ENCODE measurements around the gene RPRD1A. TPM values are rescaled to one million over a fixed set of nuclear protein-coding genes. Genes with fewer than 3 reads are reported as not detected.

Gene RPRD1A
- total and polyA plus RNA-seq, 2 experiments from 2014 or later = 23.3 to 68.0 TPM

- Histone ChIP-seq H3K36me3 (replicated peaks; ENCODE audit: insufficient read depth, low read depth) (no peaks in the 10 kb centered on the region), H3K4me1 (ENCODE audit: insufficient read depth) (no peaks in the 10 kb centered on the region), H3K4me2 (no peak overlapping the region), H3K27ac (no peak overlapping the region), H3K27me3 (no peaks in the 10 kb centered on the region), H3K9me3 (ENCODE audit: low read depth) (no peaks in the 10 kb centered on the region), H3K4me3 (no peak overlapping the region), H4K20me1 (ENCODE audit: insufficient read depth, poor library complexity, severe bottlenecking) (no peaks in the 10 kb centered on the region), H3K9me2 (replicated peaks; ENCODE audit: insufficient read depth) (no peaks in the 10 kb centered on the region), H2AFZ (no peak overlapping the region), H3K79me2 (no peaks in the 10 kb centered on the region)
- TF ChIP-seq CTCF (IDR thresholded peaks at IDR 0.05; ENCODE audit: poor library complexity) (no peak), EZH2 (IDR thresholded peaks at IDR 0.05; ENCODE audit: borderline replicate concordance) (no peak), EZH2phosphoT487 (IDR thresholded peaks at IDR 0.05; ENCODE audit: low read depth, severe bottlenecking, unreplicated experiment) (no peak)
- WGBS (ENCODE audit: low lambda C conversion rate, missing lambda C conversion rate) = 97% methylated on average over 6 of the region's 6 CpGs
- DNase-seq (ENCODE audit: low spot score) = no peak
Observed at GRCh38 chr18:35942661-35943060, 124.7 kb downstream of the RPRD1A start.

- TF ChIP-seq EZH2 (IDR thresholded peaks at IDR 0.05; ENCODE audit: borderline replicate concordance) (no peak), CTCF (IDR thresholded peaks at IDR 0.05; ENCODE audit: poor library complexity) (no peak), EZH2phosphoT487 (IDR thresholded peaks at IDR 0.05; ENCODE audit: low read depth, severe bottlenecking, unreplicated experiment) (no peak)
- Histone ChIP-seq H3K9me3 (ENCODE audit: low read depth) (no peaks in the 10 kb centered on the region), H3K4me2 (no peak overlapping the region), H3K27me3 (no peaks in the 10 kb centered on the region), H3K4me1 (ENCODE audit: insufficient read depth) (no peaks in the 10 kb centered on the region), H3K9me2 (replicated peaks; ENCODE audit: insufficient read depth) (no peaks in the 10 kb centered on the region), H4K20me1 (ENCODE audit: insufficient read depth, poor library complexity, severe bottlenecking) (no peaks in the 10 kb centered on the region), H3K27ac (no peak overlapping the region), H3K36me3 (replicated peaks; ENCODE audit: insufficient read depth, low read depth) (no peaks in the 10 kb centered on the region), H3K79me2 (no peaks in the 10 kb centered on the region), H3K4me3 (no peak overlapping the region), H2AFZ (no peak overlapping the region)
- DNase-seq (ENCODE audit: low spot score) = no peak
Observed at GRCh38 chr18:35942133-35942532, 125.2 kb downstream of the RPRD1A start.

GRCh38 chr18:35941299-35941698 lies 126.1 kb downstream of the RPRD1A start:
- H4K20me1 ChIP-seq (ENCODE audit: insufficient read depth, poor library complexity, severe bottlenecking) = no peaks in the 10 kb centered on the region
- H3K27ac ChIP-seq = no peak overlapping the region
- H2AFZ ChIP-seq = no peak overlapping the region
- H3K9me3 ChIP-seq (ENCODE audit: low read depth) = no peaks in the 10 kb centered on the region
- DNase-seq (ENCODE audit: low spot score) = no peak
- no peaks in the 10 kb centered on the region for H3K36me3 ChIP-seq (replicated peaks; ENCODE audit: insufficient read depth, low read depth)
- WGBS (ENCODE audit: low lambda C conversion rate, missing lambda C conversion rate) = 58% methylated on average over 6 of the region's 6 CpGs
- H3K4me3 ChIP-seq = no peak overlapping the region
- no peaks in the 10 kb centered on the region for H3K79me2 ChIP-seq
- TF ChIP-seq EZH2 (IDR thresholded peaks at IDR 0.05; ENCODE audit: borderline replicate concordance) = no peak
- TF ChIP-seq EZH2phosphoT487 (IDR thresholded peaks at IDR 0.05; ENCODE audit: low read depth, severe bottlenecking, unreplicated experiment) = no peak
- TF ChIP-seq CTCF (IDR thresholded peaks at IDR 0.05; ENCODE audit: poor library complexity) = no peak
- no peak overlapping the region for H3K4me2 ChIP-seq
- no peaks in the 10 kb centered on the region for H3K9me2 ChIP-seq (replicated peaks; ENCODE audit: insufficient read depth)
- no peaks in the 10 kb centered on the region for H3K4me1 ChIP-seq (ENCODE audit: insufficient read depth)
- no peaks in the 10 kb centered on the region for H3K27me3 ChIP-seq

Other genes starting within 250 kb of the RPRD1A start
- 53.6 and 59.6 TPM in 2 replicates for gene SLC39A6, start 61.8 kb upstream of the RPRD1A start, total RNA-seq
- gene SLC39A6, start 61.8 kb upstream of the RPRD1A start, polyA plus RNA-seq = 46.6 and 48.3 TPM in 2 replicates
- gene ELP2, start 62.3 kb upstream of the RPRD1A start, total RNA-seq = 63.8 and 80.3 TPM in 2 replicates
- gene ELP2, start 62.3 kb upstream of the RPRD1A start, polyA plus RNA-seq = 54.3 and 55.5 TPM in 2 replicates
- 7.9 and 8.6 TPM in 2 replicates for gene MOCOS, start 119.9 kb upstream of the RPRD1A start, total RNA-seq
- gene MOCOS, start 119.9 kb upstream of the RPRD1A start, polyA plus RNA-seq = 3.1 and 6.0 TPM in 2 replicates
- gene FHOD3, start 230.2 kb upstream of the RPRD1A start, total RNA-seq = 2.6 and 2.7 TPM in 2 replicates
- 1.4 and 1.7 TPM in 2 replicates for gene FHOD3, start 230.2 kb upstream of the RPRD1A start, polyA plus RNA-seq

Measured in hepatocyte (in vitro differentiated cells).